Gastroesophageal sphincter (tissue), 3 donors: ENCODE measurements around the gene LPP.

Experiments used
- EP300 ChIP-seq: sonication (generic); formaldehyde crosslinking; IDR thresholded peaks from one replicate; pipeline ENCODE4 v1.6.1; 2017; ENCODE audit warnings: antibody characterized with exemption, mild to moderate bottlenecking
- POLR2A ChIP-seq, 2 donors: fragments of 450-650 bp; IDR thresholded peaks; one replicate each; pipeline ENCODE4 v1.6.1; 2017; ENCODE audit warnings: antibody characterized with exemption in 2 of 2, mild to moderate bottlenecking in 2 of 2, moderate library complexity in 1 of 2
- TF ChIP-seq, protein P1 (sequence below), 4 experiments: fragments of 200-600 bp in 2 of 4; fragments of 450-650 bp in 2 of 4; sonication (generic) in 1 of 4; IDR thresholded peaks; one replicate each; pipeline ENCODE4 v1.5.1; 2017 to 2019; ENCODE audit warnings: antibody characterized with exemption in 4 of 4, mild to moderate bottlenecking in 2 of 4, moderate library complexity in 2 of 4

DNA sequence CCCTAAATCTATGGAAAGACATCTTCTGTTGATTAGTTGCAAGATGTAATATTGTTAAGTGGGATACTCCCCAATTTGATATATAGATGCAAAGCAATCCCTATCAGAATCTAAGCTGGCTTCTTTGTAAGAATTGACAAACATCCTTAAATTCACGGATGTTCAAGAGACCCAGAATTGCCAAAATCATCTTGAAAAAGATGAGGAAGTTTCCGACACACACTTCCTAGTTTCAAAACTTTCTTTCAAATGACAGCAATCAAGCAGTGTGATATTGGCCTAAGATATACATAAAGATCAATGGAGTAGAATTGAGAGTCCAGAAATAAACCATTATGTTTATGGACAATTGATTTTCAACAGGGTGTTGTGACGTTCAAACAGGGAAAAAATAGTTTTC, 383.6 kb downstream of the LPP start:
- TF ChIP-seq POLR2A (IDR thresholded peaks at IDR 0.05) (no peak), EP300 (no peak)
- TF ChIP-seq, protein P1, sequence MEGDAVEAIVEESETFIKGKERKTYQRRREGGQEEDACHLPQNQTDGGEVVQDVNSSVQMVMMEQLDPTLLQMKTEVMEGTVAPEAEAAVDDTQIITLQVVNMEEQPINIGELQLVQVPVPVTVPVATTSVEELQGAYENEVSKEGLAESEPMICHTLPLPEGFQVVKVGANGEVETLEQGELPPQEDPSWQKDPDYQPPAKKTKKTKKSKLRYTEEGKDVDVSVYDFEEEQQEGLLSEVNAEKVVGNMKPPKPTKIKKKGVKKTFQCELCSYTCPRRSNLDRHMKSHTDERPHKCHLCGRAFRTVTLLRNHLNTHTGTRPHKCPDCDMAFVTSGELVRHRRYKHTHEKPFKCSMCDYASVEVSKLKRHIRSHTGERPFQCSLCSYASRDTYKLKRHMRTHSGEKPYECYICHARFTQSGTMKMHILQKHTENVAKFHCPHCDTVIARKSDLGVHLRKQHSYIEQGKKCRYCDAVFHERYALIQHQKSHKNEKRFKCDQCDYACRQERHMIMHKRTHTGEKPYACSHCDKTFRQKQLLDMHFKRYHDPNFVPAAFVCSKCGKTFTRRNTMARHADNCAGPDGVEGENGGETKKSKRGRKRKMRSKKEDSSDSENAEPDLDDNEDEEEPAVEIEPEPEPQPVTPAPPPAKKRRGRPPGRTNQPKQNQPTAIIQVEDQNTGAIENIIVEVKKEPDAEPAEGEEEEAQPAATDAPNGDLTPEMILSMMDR (IDR thresholded peaks at IDR 0.05): no peak
